GM23338 (cell line): ENCODE measurements around the gene RTN4RL2. TPM values are rescaled to one million over a fixed set of nuclear protein-coding genes. Genes with fewer than 3 reads are reported as not detected.

ENCODE experiments used
- ATAC-seq: fragments of 200-7000 bp; cut with Tn5 transposase; 3 replicates; pipeline ENCODE4 v1.9.1; 2020
- DNase-seq: peaks from one replicate; pipeline ENCODE4 v3.0.0-alpha.2; 2015; ENCODE audit warnings: low spot score
- H2AFZ ChIP-seq: fragments of 200-600 bp; sonication (generic); 2 replicates; pipeline ENCODE4 v1.8.0; 2016; ENCODE audit warnings: antibody characterized with exemption, mild to moderate bottlenecking, moderate library complexity
- H3F3A ChIP-seq: fragments of 200-600 bp; sonication (generic); replicated peaks from 2 replicates; pipeline ENCODE4 v1.8.0; 2017; ENCODE audit warnings: antibody characterized with exemption, mixed run types, low read depth
- H3K27ac ChIP-seq: fragments of 200-600 bp; sonication (generic); 2 replicates; pipeline ENCODE4 v1.6.1; 2016; ENCODE audit warnings: low read depth
- H3K27me3 ChIP-seq: fragments of 200-600 bp; sonication (generic); 2 replicates; pipeline ENCODE4 v1.8.0; 2016; ENCODE audit warnings: mild to moderate bottlenecking, mixed run types, moderate library complexity; ENCODE audit not compliant: insufficient read depth
- H3K36me3 ChIP-seq: fragments of 200-600 bp; sonication (generic); 2 replicates; pipeline ENCODE4 v1.8.0; 2016; ENCODE audit warnings: mild to moderate bottlenecking; ENCODE audit not compliant: insufficient read depth
- H3K4me1 ChIP-seq: fragments of 200-600 bp; sonication (generic); 2 replicates; pipeline ENCODE4 v1.8.0; 2016; ENCODE audit warnings: mild to moderate bottlenecking, moderate library complexity; ENCODE audit not compliant: insufficient read depth
- H3K4me2 ChIP-seq: fragments of 200-600 bp; sonication (generic); 2 replicates; pipeline ENCODE4 v1.7.1; 2017; ENCODE audit warnings: mixed run types
- H3K4me3 ChIP-seq: fragments of 200-600 bp; sonication (generic); 2 replicates; pipeline ENCODE4 v1.6.1; 2016; ENCODE audit warnings: mixed run types
- H3K79me2 ChIP-seq: fragments of 200-600 bp; sonication (generic); replicated peaks from 2 replicates; pipeline ENCODE4 v1.8.0; 2017; ENCODE audit warnings: mild to moderate bottlenecking; ENCODE audit not compliant: insufficient read depth
- H3K9me2 ChIP-seq: fragments of 200-600 bp; sonication (generic); 2 replicates; pipeline ENCODE4 v1.8.0; 2017; ENCODE audit not compliant: insufficient read depth
- H4K20me1 ChIP-seq: fragments of 200-600 bp; sonication (generic); replicated peaks from 2 replicates; pipeline ENCODE4 v1.8.0; 2017; ENCODE audit warnings: mild to moderate bottlenecking; ENCODE audit not compliant: insufficient read depth
- H3K27ac Mint-ChIP-seq: 2 replicates; pipeline ENCODE4 v1.8.0; 2020; ENCODE audit warnings: inconsistent platforms, mild to moderate bottlenecking, moderate library complexity, mixed read lengths
- H3K27me3 Mint-ChIP-seq: 3 replicates; pipeline ENCODE4 v1.8.0; 2022; ENCODE audit warnings: low read depth, mild to moderate bottlenecking, moderate library complexity, mixed read lengths, inconsistent platforms; ENCODE audit not compliant: insufficient read depth, poor library complexity
- H3K36me3 Mint-ChIP-seq: 3 replicates; pipeline ENCODE4 v1.8.0; 2021; ENCODE audit warnings: low read depth, mild to moderate bottlenecking, inconsistent platforms, moderate library complexity, mixed read lengths
- H3K4me1 Mint-ChIP-seq: 3 replicates; pipeline ENCODE4 v1.8.0; 2020; ENCODE audit warnings: mild to moderate bottlenecking, inconsistent platforms, mixed read lengths
- H3K4me3 Mint-ChIP-seq: 3 replicates; pipeline ENCODE4 v1.8.0; 2021; ENCODE audit warnings: moderate library complexity, mild to moderate bottlenecking, inconsistent platforms, mixed read lengths
- H3K9me3 Mint-ChIP-seq: 3 replicates; pipeline ENCODE4 v1.8.0; 2020; ENCODE audit warnings: moderate library complexity, mild to moderate bottlenecking, inconsistent platforms, mixed read lengths
- EZH2phosphoT487 ChIP-seq: fragments of 200-600 bp; sonication (generic); IDR thresholded peaks from one replicate; pipeline ENCODE4 v1.8.1; 2018; ENCODE audit warnings: antibody characterized with exemption; ENCODE audit not compliant: unreplicated experiment
- JUNB ChIP-seq: IDR thresholded peaks from one replicate; pipeline ENCODE4 v1.6.1; 2016; ENCODE audit warnings: antibody characterized with exemption; ENCODE audit not compliant: unreplicated experiment
- NANOG ChIP-seq: IDR thresholded peaks from 2 replicates; pipeline ENCODE4 v1.6.1; 2016; ENCODE audit warnings: antibody characterized with exemption, borderline replicate concordance
- POLR2AphosphoS5 ChIP-seq: IDR thresholded peaks from 2 replicates; pipeline ENCODE4 v1.6.1; 2016; ENCODE audit warnings: antibody characterized with exemption, low read depth
- ZNF114 ChIP-seq: fragments of 250-450 bp; sonication (Bioruptor Pico); IDR thresholded peaks from 2 replicates; pipeline ENCODE4 v1.5.0; 2020; ENCODE audit warnings: mild to moderate bottlenecking, moderate library complexity
- ZNF331 ChIP-seq: fragments of 250-450 bp; sonication (Bioruptor Pico); IDR thresholded peaks from 2 replicates; pipeline ENCODE4 v1.5.0; 2020; ENCODE audit warnings: low read depth, mild to moderate bottlenecking, moderate library complexity
- polyA plus RNA-seq: library from polyadenylated mRNA; unstranded; fragments of >200 nt; fragmentation: Nextera tagmentation; extraction: Ambion mirVana; gene quantifications from 2 replicates; pipeline ENCODE4 v1.2.1, GENCODE V29; 2016
- total RNA-seq: library from RNA; depleted of rRNA; stranded (reverse); fragments of >200 nt; shearing (Covaris generic); gene quantifications from 2 replicates; pipeline ENCODE4 v1.2.3, GENCODE V29; 2014
- TF ChIP-seq, protein P1 (sequence below): fragments of 250-450 bp; sonication (Bioruptor Pico); IDR thresholded peaks from 2 replicates; pipeline ENCODE4 v1.5.0; 2020; ENCODE audit warnings: mild to moderate bottlenecking, moderate library complexity
- TF ChIP-seq, protein P2 (sequence below): IDR thresholded peaks from 2 replicates; pipeline ENCODE4 v1.6.1; 2016; ENCODE audit warnings: antibody characterized with exemption
- TF ChIP-seq, protein P3 (sequence below), 2 experiments: fragments of 200-600 bp in 1 of 2; sonication (generic) in 1 of 2; conservative IDR thresholded peaks; 2 replicates each; pipeline versions ENCODE4 v1.5.1 to v1.6.1; 2016 to 2017; ENCODE audit warnings: antibody characterized with exemption in 2 of 2, low read depth in 2 of 2, mild to moderate bottlenecking in 2 of 2, moderate library complexity in 1 of 2

Gene RTN4RL2
- total and polyA plus RNA-seq, 2 experiments from 2014 or later, result 13.9 to 15.9 TPM

DNA sequence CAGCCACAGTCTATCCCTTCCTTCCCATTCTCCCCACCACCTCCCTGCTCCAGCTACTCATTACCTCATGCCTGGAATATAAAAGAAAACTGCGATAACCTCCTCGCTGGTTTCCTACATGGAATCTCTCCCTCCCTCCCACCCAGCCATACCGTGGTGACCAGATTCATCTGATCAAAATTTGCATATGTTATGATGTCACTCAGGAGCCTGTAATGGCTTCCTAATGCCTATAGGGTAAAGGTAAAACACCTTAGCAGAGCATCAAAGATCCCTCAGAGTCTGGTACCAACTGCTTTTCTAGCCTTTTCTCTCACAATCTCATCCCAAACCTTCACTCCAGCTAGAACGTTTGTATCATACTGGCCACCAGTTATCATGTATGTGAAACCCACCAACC lies 19.6 kb downstream of the RTN4RL2 start:
- Mint-ChIP-seq H3K4me1 (peaks cover 66% of the 10 kb centered on the region), H3K27me3 (peaks cover 58% of the 10 kb centered on the region), H3K36me3 (peaks cover 7% of the 10 kb centered on the region; the same call in 2 of the 3 replicates), H3K27ac (peak overlapping the region; percentile 1; the same call in 1 of the 2 replicates), H3K9me3 (no peaks in the 10 kb centered on the region; the same call in 2 of the 3 replicates), H3K4me3 (peak overlapping the region; percentile 20; the same call in 1 of the 3 replicates)
- no peaks in the 10 kb centered on the region for H3K9me2 ChIP-seq
- peak overlapping the region; percentile 53; the same call in 1 of the 2 replicates for H3K4me2 ChIP-seq
- 0 out of 2 replicates have a peak, but pooled peaks cover 5% of the 10 kb centered on the region for H4K20me1 ChIP-seq
- no peaks in the 10 kb centered on the region for H3K36me3 ChIP-seq
- DNase-seq (peak; percentile 57), ATAC-seq (no peak)
- no peak for TF ChIP-seq NANOG
- TF ChIP-seq, protein P1, sequence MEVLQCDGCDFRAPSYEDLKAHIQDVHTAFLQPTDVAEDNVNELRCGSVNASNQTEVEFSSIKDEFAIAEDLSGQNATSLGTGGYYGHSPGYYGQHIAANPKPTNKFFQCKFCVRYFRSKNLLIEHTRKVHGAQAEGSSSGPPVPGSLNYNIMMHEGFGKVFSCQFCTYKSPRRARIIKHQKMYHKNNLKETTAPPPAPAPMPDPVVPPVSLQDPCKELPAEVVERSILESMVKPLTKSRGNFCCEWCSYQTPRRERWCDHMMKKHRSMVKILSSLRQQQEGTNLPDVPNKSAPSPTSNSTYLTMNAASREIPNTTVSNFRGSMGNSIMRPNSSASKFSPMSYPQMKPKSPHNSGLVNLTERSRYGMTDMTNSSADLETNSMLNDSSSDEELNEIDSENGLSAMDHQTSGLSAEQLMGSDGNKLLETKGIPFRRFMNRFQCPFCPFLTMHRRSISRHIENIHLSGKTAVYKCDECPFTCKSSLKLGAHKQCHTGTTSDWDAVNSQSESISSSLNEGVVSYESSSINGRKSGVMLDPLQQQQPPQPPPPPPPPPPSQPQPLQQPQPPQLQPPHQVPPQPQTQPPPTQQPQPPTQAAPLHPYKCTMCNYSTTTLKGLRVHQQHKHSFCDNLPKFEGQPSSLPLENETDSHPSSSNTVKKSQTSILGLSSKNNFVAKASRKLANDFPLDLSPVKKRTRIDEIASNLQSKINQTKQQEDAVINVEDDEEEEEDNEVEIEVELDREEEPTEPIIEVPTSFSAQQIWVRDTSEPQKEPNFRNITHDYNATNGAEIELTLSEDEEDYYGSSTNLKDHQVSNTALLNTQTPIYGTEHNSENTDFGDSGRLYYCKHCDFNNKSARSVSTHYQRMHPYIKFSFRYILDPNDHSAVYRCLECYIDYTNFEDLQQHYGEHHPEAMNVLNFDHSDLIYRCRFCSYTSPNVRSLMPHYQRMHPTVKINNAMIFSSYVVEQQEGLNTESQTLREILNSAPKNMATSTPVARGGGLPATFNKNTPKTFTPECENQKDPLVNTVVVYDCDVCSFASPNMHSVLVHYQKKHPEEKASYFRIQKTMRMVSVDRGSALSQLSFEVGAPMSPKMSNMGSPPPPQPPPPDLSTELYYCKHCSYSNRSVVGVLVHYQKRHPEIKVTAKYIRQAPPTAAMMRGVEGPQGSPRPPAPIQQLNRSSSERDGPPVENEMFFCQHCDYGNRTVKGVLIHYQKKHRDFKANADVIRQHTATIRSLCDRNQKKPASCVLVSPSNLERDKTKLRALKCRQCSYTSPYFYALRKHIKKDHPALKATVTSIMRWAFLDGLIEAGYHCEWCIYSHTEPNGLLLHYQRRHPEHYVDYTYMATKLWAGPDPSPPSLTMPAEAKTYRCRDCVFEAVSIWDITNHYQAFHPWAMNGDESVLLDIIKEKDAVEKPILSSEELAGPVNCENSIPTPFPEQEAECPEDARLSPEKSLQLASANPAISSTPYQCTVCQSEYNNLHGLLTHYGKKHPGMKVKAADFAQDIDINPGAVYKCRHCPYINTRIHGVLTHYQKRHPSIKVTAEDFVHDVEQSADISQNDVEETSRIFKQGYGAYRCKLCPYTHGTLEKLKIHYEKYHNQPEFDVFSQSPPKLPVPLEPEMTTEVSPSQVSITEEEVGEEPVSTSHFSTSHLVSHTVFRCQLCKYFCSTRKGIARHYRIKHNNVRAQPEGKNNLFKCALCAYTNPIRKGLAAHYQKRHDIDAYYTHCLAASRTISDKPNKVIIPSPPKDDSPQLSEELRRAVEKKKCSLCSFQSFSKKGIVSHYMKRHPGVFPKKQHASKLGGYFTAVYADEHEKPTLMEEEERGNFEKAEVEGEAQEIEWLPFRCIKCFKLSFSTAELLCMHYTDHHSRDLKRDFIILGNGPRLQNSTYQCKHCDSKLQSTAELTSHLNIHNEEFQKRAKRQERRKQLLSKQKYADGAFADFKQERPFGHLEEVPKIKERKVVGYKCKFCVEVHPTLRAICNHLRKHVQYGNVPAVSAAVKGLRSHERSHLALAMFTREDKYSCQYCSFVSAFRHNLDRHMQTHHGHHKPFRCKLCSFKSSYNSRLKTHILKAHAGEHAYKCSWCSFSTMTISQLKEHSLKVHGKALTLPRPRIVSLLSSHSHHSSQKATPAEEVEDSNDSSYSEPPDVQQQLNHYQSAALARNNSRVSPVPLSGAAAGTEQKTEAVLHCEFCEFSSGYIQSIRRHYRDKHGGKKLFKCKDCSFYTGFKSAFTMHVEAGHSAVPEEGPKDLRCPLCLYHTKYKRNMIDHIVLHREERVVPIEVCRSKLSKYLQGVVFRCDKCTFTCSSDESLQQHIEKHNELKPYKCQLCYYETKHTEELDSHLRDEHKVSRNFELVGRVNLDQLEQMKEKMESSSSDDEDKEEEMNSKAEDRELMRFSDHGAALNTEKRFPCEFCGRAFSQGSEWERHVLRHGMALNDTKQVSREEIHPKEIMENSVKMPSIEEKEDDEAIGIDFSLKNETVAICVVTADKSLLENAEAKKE (CRISPR knock-in tag), result no peak
- no peak for TF ChIP-seq JUNB
- TF ChIP-seq ZNF114 (CRISPR knock-in tag), result no peak
- no peak for TF ChIP-seq POLR2AphosphoS5
- no peak for TF ChIP-seq EZH2phosphoT487
- TF ChIP-seq, protein P2, sequence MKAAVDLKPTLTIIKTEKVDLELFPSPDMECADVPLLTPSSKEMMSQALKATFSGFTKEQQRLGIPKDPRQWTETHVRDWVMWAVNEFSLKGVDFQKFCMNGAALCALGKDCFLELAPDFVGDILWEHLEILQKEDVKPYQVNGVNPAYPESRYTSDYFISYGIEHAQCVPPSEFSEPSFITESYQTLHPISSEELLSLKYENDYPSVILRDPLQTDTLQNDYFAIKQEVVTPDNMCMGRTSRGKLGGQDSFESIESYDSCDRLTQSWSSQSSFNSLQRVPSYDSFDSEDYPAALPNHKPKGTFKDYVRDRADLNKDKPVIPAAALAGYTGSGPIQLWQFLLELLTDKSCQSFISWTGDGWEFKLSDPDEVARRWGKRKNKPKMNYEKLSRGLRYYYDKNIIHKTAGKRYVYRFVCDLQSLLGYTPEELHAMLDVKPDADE, result no peak
- TF ChIP-seq ZNF331 (CRISPR knock-in tag), result no peak
- TF ChIP-seq, protein P3, sequence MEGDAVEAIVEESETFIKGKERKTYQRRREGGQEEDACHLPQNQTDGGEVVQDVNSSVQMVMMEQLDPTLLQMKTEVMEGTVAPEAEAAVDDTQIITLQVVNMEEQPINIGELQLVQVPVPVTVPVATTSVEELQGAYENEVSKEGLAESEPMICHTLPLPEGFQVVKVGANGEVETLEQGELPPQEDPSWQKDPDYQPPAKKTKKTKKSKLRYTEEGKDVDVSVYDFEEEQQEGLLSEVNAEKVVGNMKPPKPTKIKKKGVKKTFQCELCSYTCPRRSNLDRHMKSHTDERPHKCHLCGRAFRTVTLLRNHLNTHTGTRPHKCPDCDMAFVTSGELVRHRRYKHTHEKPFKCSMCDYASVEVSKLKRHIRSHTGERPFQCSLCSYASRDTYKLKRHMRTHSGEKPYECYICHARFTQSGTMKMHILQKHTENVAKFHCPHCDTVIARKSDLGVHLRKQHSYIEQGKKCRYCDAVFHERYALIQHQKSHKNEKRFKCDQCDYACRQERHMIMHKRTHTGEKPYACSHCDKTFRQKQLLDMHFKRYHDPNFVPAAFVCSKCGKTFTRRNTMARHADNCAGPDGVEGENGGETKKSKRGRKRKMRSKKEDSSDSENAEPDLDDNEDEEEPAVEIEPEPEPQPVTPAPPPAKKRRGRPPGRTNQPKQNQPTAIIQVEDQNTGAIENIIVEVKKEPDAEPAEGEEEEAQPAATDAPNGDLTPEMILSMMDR (conservative IDR thresholded peaks at IDR 0.05; ENCODE audit: low read depth in 2 of 2), result no peak
- no peaks in the 10 kb centered on the region for H3K79me2 ChIP-seq
- peaks cover 20% of the 10 kb centered on the region for H3F3A ChIP-seq
- no peak overlapping the region for H3K27ac ChIP-seq
- H3K27me3 ChIP-seq, result peaks cover 56% of the 10 kb centered on the region
- peaks cover 63% of the 10 kb centered on the region for H3K4me1 ChIP-seq
- H3K4me3 ChIP-seq, result no peak overlapping the region
- no peak overlapping the region for H2AFZ ChIP-seq
